SH-SY5Y (cell line): ENCODE measurements around the gene RUFY2.

ENCODE experiments used
- GATA2 ChIP-seq: IDR thresholded peaks from 2 replicates; pipeline ENCODE4 v1.6.1; 2011; ENCODE audit warnings: mild to moderate bottlenecking, low read depth, low read length
- GATA3 ChIP-seq: IDR thresholded peaks from 2 replicates; pipeline ENCODE4 v1.6.1; 2011; ENCODE audit warnings: low read depth, mild to moderate bottlenecking, low read length, moderate library complexity

DNA sequence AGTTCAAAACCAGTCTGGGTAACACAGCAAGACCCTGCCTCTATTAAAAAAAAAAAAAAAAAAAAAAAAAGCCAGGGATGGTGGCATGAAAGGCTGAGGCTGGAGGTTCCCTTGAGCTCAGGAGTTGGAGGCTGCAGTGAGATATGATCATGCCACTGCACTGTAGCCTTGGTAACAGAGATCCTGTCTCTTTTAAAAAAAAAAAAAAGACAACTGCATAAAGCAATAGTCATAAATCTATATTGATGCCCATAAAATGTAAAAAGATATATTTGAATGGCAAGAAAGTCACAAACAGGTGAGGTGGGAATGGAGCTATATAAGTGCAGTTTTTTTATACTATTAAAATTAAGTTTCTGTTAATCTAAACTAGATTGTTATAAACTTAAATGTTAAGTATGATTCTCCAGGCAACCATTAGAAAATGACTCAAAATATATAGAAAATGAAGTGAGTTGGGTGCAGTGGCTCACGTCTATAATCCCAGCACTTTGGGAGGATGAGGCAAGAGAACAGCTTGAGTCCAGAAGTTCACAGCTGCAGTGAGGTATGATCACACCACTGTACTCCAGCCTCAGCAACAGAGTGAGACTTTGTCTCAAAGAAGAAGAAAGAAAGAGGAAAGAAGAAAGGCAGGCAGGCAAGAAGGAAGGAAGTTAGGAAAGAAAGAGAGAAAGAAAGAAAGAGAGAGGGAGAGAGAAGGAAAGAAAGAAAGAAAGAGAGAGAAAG lies 88.6 kb downstream of the RUFY2 start:
- TF ChIP-seq GATA2 (no peak), GATA3 (no peak)
